K562 (cell line): ENCODE results near the gene COL1A2. TPM values are rescaled to one million over a fixed set of nuclear protein-coding genes. Genes with fewer than 3 reads are reported as not detected.

Experiments
- ATAC-seq: fragments of 200-7000 bp; cut with Tn5 transposase; 3 replicates; pipeline ENCODE4 v1.9.1; 2020; ENCODE audit warnings: moderate library complexity
- BruUV-seq: library from RNA; stranded (reverse); fragments of 400-500 nt; replicated peaks from 2 replicates; lab custom pipeline; 2021; lab: Mats Ljungman, UMichigan
- CTCF ChIA-PET: fragments of 300-600 bp; formaldehyde crosslinking; extraction: SDS; loops from one replicate; lab custom pipeline; 2021; ENCODE audit warnings: low intra/inter-chr PET ratio; lab: Yijun Ruan, JAX
- POLR2A ChIA-PET: fragments of 300-600, 350-650 bp; sonication (Branson Sonifier 250); formaldehyde crosslinking; extraction: SDS; loops from one replicate; lab custom pipeline; 2021; ENCODE audit warnings: antibody characterized with exemption, inconsistent platforms; lab: Yijun Ruan, JAX
- DNase-seq, 4 experiments: peaks; one replicate each; pipeline versions ENCODE4 v3.0.0 to v3.0.0-alpha.2; 2011 to 2018; ENCODE audit warnings: low spot score in 3 of 4, mixed read lengths in 3 of 4; ENCODE audit errors: extremely low read depth in 1 of 4
- FAIRE-seq: peaks from 2 replicates; lab custom pipeline; 2011; peaks lifted over from hg19 to GRCh38; lab: Jason Lieb, UNC
- H2AFZ ChIP-seq: 2 replicates; pipeline ENCODE4 v1.6.0; 2011; ENCODE audit warnings: low read depth, low read length, control low read depth, inconsistent platforms
- H3K27ac ChIP-seq: fragments of 200-600 bp; 3 replicates; pipeline ENCODE4 v1.8.0; 2011; ENCODE audit warnings: low read depth, mild to moderate bottlenecking, control low read depth, inconsistent platforms, low read length, moderate library complexity, mixed read lengths; ENCODE audit errors: extremely low read depth
- H3K27me3 ChIP-seq, 2 experiments: fragments of 300-600 bp in 1 of 2; 2 replicates in 1 of 2; 3 replicates in 1 of 2; pipeline versions ENCODE4 v1.6.0 to v1.8.0; 2011; ENCODE audit warnings: inconsistent platforms in 2 of 2, low read length in 2 of 2, mild to moderate bottlenecking in 1 of 2, mixed read lengths in 1 of 2, moderate library complexity in 1 of 2; ENCODE audit not compliant: control insufficient read depth in 2 of 2, insufficient read depth in 2 of 2
- H3K36me3 ChIP-seq: fragments of 300-600 bp; 3 replicates; pipeline ENCODE4 v1.8.0; 2011; ENCODE audit warnings: mild to moderate bottlenecking, low read length, inconsistent platforms; ENCODE audit not compliant: control insufficient read depth, insufficient read depth
- H3K4me1 ChIP-seq, 2 experiments: fragments of 200-600 bp in 1 of 2; replicated peaks in 1 of 2; 2 replicates in 1 of 2; 3 replicates in 1 of 2; pipeline versions ENCODE4 v1.5.1 to v1.8.0; 2011; ENCODE audit warnings: inconsistent platforms in 2 of 2, low read length in 2 of 2, mild to moderate bottlenecking in 1 of 2, mixed read lengths in 1 of 2, moderate library complexity in 1 of 2; ENCODE audit not compliant: control insufficient read depth in 2 of 2, insufficient read depth in 2 of 2
- H3K4me2 ChIP-seq: 2 replicates; pipeline ENCODE4 v1.6.1; 2011; ENCODE audit warnings: low read length, control low read depth, inconsistent platforms, mixed read lengths; ENCODE audit not compliant: insufficient read depth
- H3K4me3 ChIP-seq: fragments of 200-600 bp; sonication (generic), shearing (Covaris generic); 2 replicates; pipeline ENCODE4 v1.5.1; 2016; ENCODE audit warnings: control low read depth, inconsistent platforms
- H3K79me2 ChIP-seq: fragments of 200-600 bp; 3 replicates; pipeline ENCODE4 v1.8.0; 2011; ENCODE audit warnings: low read length, inconsistent platforms; ENCODE audit not compliant: control insufficient read depth, insufficient read depth
- H3K9ac ChIP-seq, 2 experiments: 2 replicates each; pipeline versions ENCODE4 v1.6.0 to v1.6.1; 2011; ENCODE audit warnings: low read depth in 2 of 2, low read length in 2 of 2, control low read depth in 1 of 2, inconsistent platforms in 1 of 2, mild to moderate bottlenecking in 1 of 2, mixed read lengths in 1 of 2; ENCODE audit not compliant: insufficient read depth in 1 of 2
- H3K9me1 ChIP-seq: one replicate; pipeline ENCODE4 v1.6.0; 2011; ENCODE audit warnings: inconsistent platforms, mild to moderate bottlenecking, low read length, moderate library complexity; ENCODE audit not compliant: control insufficient read depth, insufficient read depth
- H3K9me3 ChIP-seq: replicated peaks from 2 replicates; pipeline ENCODE4 v1.5.1; 2011; ENCODE audit warnings: low read depth, low read length, inconsistent platforms; ENCODE audit not compliant: control insufficient read depth, insufficient read depth
- H4K20me1 ChIP-seq: replicated peaks from 2 replicates; pipeline ENCODE4 v1.6.1; 2011; ENCODE audit warnings: low read length, inconsistent platforms, mixed read lengths; ENCODE audit not compliant: control insufficient read depth, insufficient read depth
- BDP1 ChIP-seq: IDR thresholded peaks from 3 replicates; pipeline ENCODE4 v1.6.1; 2011; ENCODE audit not compliant: insufficient read length, insufficient read depth
- DMBX1 ChIP-seq: fragments of 250-450 bp; sonication (Bioruptor Pico); IDR thresholded peaks from 2 replicates; pipeline ENCODE4 v1.8.0; 2022; ENCODE audit warnings: inconsistent platforms, mild to moderate bottlenecking, moderate library complexity, borderline replicate concordance
- MAFK ChIP-seq: IDR thresholded peaks from 2 replicates; pipeline ENCODE4 v1.6.1; 2011; ENCODE audit warnings: low read length, improper control_type of control experiment
- NR3C1 ChIP-seq: sonication (generic); formaldehyde crosslinking; IDR thresholded peaks from 2 replicates; pipeline ENCODE4 v1.8.1; 2022; ENCODE audit warnings: missing genetic modification reagents
- RBM39 ChIP-seq: fragments of 200-400 bp; formaldehyde crosslinking; optimal IDR thresholded peaks from 2 replicates; pipeline ENCODE3; 2018; ENCODE audit warnings: low read depth, low read length
- RUNX1 ChIP-seq: sonication (generic); IDR thresholded peaks from 2 replicates; pipeline ENCODE4 v1.6.1; 2016; ENCODE audit warnings: antibody characterized with exemption, low read depth
- SIN3B ChIP-seq: fragments of 450-650 bp; IDR thresholded peaks from 2 replicates; pipeline ENCODE4 v1.6.1; 2017; ENCODE audit warnings: low read depth, mild to moderate bottlenecking, moderate library complexity
- TCF7 ChIP-seq: sonication (generic); IDR thresholded peaks from 2 replicates; pipeline ENCODE4 v1.6.1; 2016; ENCODE audit warnings: antibody characterized with exemption, borderline replicate concordance
- TEAD1 ChIP-seq, 2 experiments: fragments of 450-650 bp in 1 of 2; sonication (generic) in 1 of 2; formaldehyde crosslinking; IDR thresholded peaks; 2 replicates each; pipeline versions ENCODE4 v1.4.0 to v1.8.0; 2020 to 2022; ENCODE audit warnings: mild to moderate bottlenecking in 2 of 2, missing genetic modification reagents in 1 of 2
- TFAM ChIP-seq: fragments of 250-450 bp; sonication (Bioruptor Pico); conservative IDR thresholded peaks from 2 replicates; pipeline ENCODE4 v1.5.0; 2021; ENCODE audit warnings: mild to moderate bottlenecking, moderate library complexity
- ZNF165 ChIP-seq: fragments of 250-450 bp; sonication (Bioruptor Pico); IDR thresholded peaks from 2 replicates; pipeline ENCODE4 v1.4.0; 2020; ENCODE audit warnings: borderline replicate concordance
- ZNF79 ChIP-seq: fragments of 250-450 bp; sonication (Bioruptor Pico); IDR thresholded peaks from 2 replicates; pipeline ENCODE4 v1.4.0; 2020; ENCODE audit warnings: low read depth, mild to moderate bottlenecking, moderate library complexity
- WGBS: fragments of 100-300 bp; shearing (Covaris generic); methylation state at CpG from one replicate; pipeline ENCODE4 v1.1.6; 2016; ENCODE audit warnings: low coverage, mixed read lengths; ENCODE audit not compliant: insufficient coverage; ENCODE audit errors: missing lambda C conversion rate; 5-methylcytosine and 5-hydroxymethylcytosine counted together
- in situ Hi-C: fragments of 300-500 bp; cut with MboI; formaldehyde crosslinking; loops from 4 replicates; pipeline ENCODE4 v1.15.0; 2018; ENCODE audit warnings: inconsistent platforms, mixed read lengths
- intact Hi-C: fragments of 100-400 bp; cut with micrococcal nuclease; formaldehyde crosslinking; loops from 2 replicates; pipeline ENCODE4 v1.14.2; 2022
- polyA plus RNA-seq, 8 experiments: library from polyadenylated mRNA; depleted of rRNA in 4 of 8; stranded (reverse) in 5 of 8; unstranded in 3 of 8; fragments of >200 nt; fragmentation: Nextera tagmentation in 2 of 8; fragmentation: Illumina TruSeq in 1 of 8; extraction: Ambion mirVana in 2 of 8; extraction: Trizol in 1 of 8; gene quantifications; 2 replicates each; pipeline versions ENCODE4 v1.2.1 to v1.2.3, GENCODE V29; 2011 to 2014; ENCODE audit warnings: inconsistent platforms in 1 of 8, missing spikeins in 1 of 8
- total RNA-seq, 7 experiments: library from RNA; depleted of rRNA in 6 of 7; stranded (reverse); fragments of >200 nt in 6 of 7; fragmentation: Illumina TruSeq in 2 of 7; extraction: Trizol in 2 of 7; gene quantifications; 2 replicates each; pipeline versions ENCODE4 v1.2.1 to v1.2.3, GENCODE V29; 2011 to 2021; ENCODE audit warnings: low replicate concordance in 1 of 7
- TF ChIP-seq, protein P1 (sequence below): sonication (generic); formaldehyde crosslinking; IDR thresholded peaks from 2 replicates; pipeline ENCODE4 v1.4.0; 2020; ENCODE audit warnings: mild to moderate bottlenecking, missing genetic modification reagents
- TF ChIP-seq, protein P2 (sequence below): fragments of 450-650 bp; IDR thresholded peaks from 2 replicates; pipeline ENCODE4 v1.6.1; 2016; ENCODE audit warnings: antibody characterized with exemption
- TF ChIP-seq, protein P3 (sequence below): IDR thresholded peaks from 3 replicates; pipeline ENCODE4 v1.6.1; 2011; ENCODE audit warnings: borderline replicate concordance, mild to moderate bottlenecking; ENCODE audit not compliant: insufficient read length, insufficient read depth

COL1A2 gene
- total and polyA plus RNA-seq, 9 of the 15 experiments (the other 6 are each of a cell fraction or from before 2014, with no cell fraction given): 0.94 to 11.6 (median 1.7) TPM

DNA sequence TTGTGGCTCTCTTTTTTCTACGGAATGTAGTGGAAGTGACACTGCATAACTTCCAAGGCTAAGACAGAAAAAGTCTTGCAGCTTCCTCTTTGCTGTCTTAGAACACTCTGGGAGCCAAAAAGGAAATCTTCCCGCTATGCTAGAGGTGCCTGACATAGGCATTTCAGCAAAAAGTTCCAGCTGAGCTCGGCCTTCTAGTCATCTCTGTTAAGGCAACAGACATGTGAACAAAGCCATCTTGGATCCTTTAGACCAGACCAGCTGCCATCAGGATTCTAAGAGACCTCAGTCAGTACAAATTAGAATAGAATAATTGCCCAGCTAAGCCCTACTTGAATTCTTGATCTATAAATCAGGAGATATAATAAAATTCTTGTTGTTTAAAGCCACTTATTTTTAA, 16.3 kb upstream of the COL1A2 start:
- DNase-seq (no peak), ATAC-seq (no peak), FAIRE-seq (no peak)
- ChIA-PET CTCF (no interaction called here), POLR2A (no interaction called here)
- in situ Hi-C loops: no loop called here
- Histone ChIP-seq H3K4me1 (no peaks in the 10 kb centered on the region), H3K27me3 (no peaks in the 10 kb centered on the region), H3K27ac (no peak overlapping the region), H4K20me1 (no peaks in the 10 kb centered on the region), H3K9me3 (no peaks in the 10 kb centered on the region), H3K79me2 (no peaks in the 10 kb centered on the region), H3K4me3 (no peak overlapping the region), H3K9me1 (no peaks in the 10 kb centered on the region), H3K36me3 (no peaks in the 10 kb centered on the region)
- intact Hi-C loops: no loop called here
- no TSS peak for BruUV-seq
- no peak for TF ChIP-seq DMBX1
- TF ChIP-seq, protein P1, sequence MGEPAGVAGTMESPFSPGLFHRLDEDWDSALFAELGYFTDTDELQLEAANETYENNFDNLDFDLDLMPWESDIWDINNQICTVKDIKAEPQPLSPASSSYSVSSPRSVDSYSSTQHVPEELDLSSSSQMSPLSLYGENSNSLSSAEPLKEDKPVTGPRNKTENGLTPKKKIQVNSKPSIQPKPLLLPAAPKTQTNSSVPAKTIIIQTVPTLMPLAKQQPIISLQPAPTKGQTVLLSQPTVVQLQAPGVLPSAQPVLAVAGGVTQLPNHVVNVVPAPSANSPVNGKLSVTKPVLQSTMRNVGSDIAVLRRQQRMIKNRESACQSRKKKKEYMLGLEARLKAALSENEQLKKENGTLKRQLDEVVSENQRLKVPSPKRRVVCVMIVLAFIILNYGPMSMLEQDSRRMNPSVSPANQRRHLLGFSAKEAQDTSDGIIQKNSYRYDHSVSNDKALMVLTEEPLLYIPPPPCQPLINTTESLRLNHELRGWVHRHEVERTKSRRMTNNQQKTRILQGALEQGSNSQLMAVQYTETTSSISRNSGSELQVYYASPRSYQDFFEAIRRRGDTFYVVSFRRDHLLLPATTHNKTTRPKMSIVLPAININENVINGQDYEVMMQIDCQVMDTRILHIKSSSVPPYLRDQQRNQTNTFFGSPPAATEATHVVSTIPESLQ (CRISPR knock-in tag): no peak
- no peak for TF ChIP-seq BDP1
- no peak for TF ChIP-seq TEAD1 (CRISPR knock-in tag; IDR thresholded peaks at IDR 0.05)
- TF ChIP-seq MAFK: no peak
- no peak for TF ChIP-seq RUNX1
- TF ChIP-seq, protein P2, sequence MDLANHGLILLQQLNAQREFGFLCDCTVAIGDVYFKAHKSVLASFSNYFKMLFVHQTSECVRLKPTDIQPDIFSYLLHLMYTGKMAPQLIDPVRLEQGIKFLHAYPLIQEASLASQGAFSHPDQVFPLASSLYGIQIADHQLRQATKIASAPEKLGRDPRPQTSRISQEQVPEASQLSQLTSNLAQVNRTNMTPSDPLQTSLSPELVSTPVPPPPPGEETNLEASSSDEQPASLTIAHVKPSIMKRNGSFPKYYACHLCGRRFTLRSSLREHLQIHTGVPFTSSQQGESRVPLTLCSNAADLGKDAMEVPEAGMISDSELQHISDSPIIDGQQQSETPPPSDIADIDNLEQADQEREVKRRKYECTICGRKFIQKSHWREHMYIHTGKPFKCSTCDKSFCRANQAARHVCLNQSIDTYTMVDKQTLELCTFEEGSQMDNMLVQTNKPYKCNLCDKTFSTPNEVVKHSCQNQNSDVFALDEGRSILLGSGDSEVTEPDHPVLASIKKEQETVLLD: no peak
- TF ChIP-seq TFAM: no peak
- TF ChIP-seq RBM39: no peak
- TF ChIP-seq, protein P3, sequence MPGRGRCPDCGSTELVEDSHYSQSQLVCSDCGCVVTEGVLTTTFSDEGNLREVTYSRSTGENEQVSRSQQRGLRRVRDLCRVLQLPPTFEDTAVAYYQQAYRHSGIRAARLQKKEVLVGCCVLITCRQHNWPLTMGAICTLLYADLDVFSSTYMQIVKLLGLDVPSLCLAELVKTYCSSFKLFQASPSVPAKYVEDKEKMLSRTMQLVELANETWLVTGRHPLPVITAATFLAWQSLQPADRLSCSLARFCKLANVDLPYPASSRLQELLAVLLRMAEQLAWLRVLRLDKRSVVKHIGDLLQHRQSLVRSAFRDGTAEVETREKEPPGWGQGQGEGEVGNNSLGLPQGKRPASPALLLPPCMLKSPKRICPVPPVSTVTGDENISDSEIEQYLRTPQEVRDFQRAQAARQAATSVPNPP: no peak
- no peak for TF ChIP-seq TCF7
- no peak for TF ChIP-seq SIN3B
- TF ChIP-seq ZNF165 (CRISPR knock-in tag): no peak
- TF ChIP-seq ZNF79: no peak
- no peak for TF ChIP-seq NR3C1
- TF ChIP-seq, all 486 proteins: peak for 0
- no peak overlapping the region for H2AFZ ChIP-seq
- no peak overlapping the region for H3K4me2 ChIP-seq
- WGBS: 12% methylated on average over 3 of the region's 3 CpGs
- H3K9ac ChIP-seq: no peak overlapping the region
